GM12878 (cell line): ENCODE measurements around the gene RGS4.

Source experiments
- JUNB ChIP-seq: IDR thresholded peaks from 2 replicates; pipeline ENCODE4 v1.6.1; 2016; ENCODE audit warnings: antibody characterized with exemption, mild to moderate bottlenecking
- MYC ChIP-seq: IDR thresholded peaks from 2 replicates; pipeline ENCODE4 v1.6.1; 2011; ENCODE audit warnings: mild to moderate bottlenecking, low read length, moderate library complexity, inconsistent platforms; ENCODE audit not compliant: insufficient read depth, insufficient replicate concordance, insufficient read length, severe bottlenecking
- REST ChIP-seq: IDR thresholded peaks from 2 replicates; pipeline ENCODE4 v1.6.1; 2012; ENCODE audit warnings: mild to moderate bottlenecking, low read depth, low read length
- SRF ChIP-seq, 2 experiments: IDR thresholded peaks; 2 replicates each; pipeline ENCODE4 v1.6.1; 2011; ENCODE audit warnings: low read depth in 2 of 2, low read length in 2 of 2, mild to moderate bottlenecking in 1 of 2, moderate library complexity in 1 of 2
- SUZ12 ChIP-seq: fragments of 200-600 bp; sonication (generic); IDR thresholded peaks from one replicate; pipeline ENCODE4 v1.6.1; 2018; ENCODE audit warnings: antibody characterized with exemption, mild to moderate bottlenecking; ENCODE audit not compliant: unreplicated experiment
- USF1 ChIP-seq: IDR thresholded peaks from 2 replicates; pipeline ENCODE4 v1.6.1; 2011; ENCODE audit warnings: borderline replicate concordance, low read depth, mild to moderate bottlenecking, moderate library complexity, mixed read lengths, low read length; ENCODE audit not compliant: insufficient read depth; ENCODE audit errors: extremely low read length

- TF ChIP-seq MYC, result no peak
- no peak for TF ChIP-seq SUZ12
- no peak for TF ChIP-seq USF1
- no peak for TF ChIP-seq JUNB
- no peak for TF ChIP-seq REST
- TF ChIP-seq SRF (IDR thresholded peaks at IDR 0.05; ENCODE audit: low read depth in 2 of 2, low read length in 2 of 2), result no peak
These were observed 29.5 kb upstream of the RGS4 start for GRCh38 chr1:163039707-163040093.
